SKM-1 (cell line): ENCODE measurements around the gene FAT1.
A peak's percentile ranks its signal among the peaks of the same experiment; 100 is the strongest.

Experiments
- DNase-seq: peaks from one replicate; lab custom pipeline; 2025; ENCODE audit not compliant: unreplicated experiment; lab: John Stamatoyannopoulos, UW

The FAT1 gene

GRCh38 chr4:186726426-186727168 lies 2.9 kb upstream of the FAT1 start:
- no peak for DNase-seq

GRCh38 chr4:186725469-186726425 lies 2.1 kb upstream of the FAT1 start:
- peak; percentile 36 for DNase-seq

GRCh38 chr4:186724864-186725468 lies 1.3 kb upstream of the FAT1 start:
- DNase-seq = no peak

- DNase-seq = no peak
Observed at GRCh38 chr4:186724058-186724863, 605 bp upstream of the FAT1 start.

- no peak for DNase-seq
Observed at GRCh38 chr4:186722796-186723291, 812 bp downstream of the FAT1 start.

- peak; percentile 28 for DNase-seq
Observed at GRCh38 chr4:186719925-186720694, 3.5 kb downstream of the FAT1 start.

- no peak for DNase-seq
Observed at GRCh38 chr4:186717556-186717955, 6.1 kb downstream of the FAT1 start.

GRCh38 chr4:186715077-186715476 lies 8.6 kb downstream of the FAT1 start:
- no peak for DNase-seq

GRCh38 chr4:186714006-186714675 lies 9.5 kb downstream of the FAT1 start:
- no peak for DNase-seq

GRCh38 chr4:186712690-186713089 lies 11.0 kb downstream of the FAT1 start:
- DNase-seq = peak; percentile 61

- no peak for DNase-seq
Observed at GRCh38 chr4:186710521-186711119, 13.0 kb downstream of the FAT1 start.

GRCh38 chr4:186709517-186709916 lies 14.1 kb downstream of the FAT1 start:
- DNase-seq = no peak

- no peak for DNase-seq
Observed at GRCh38 chr4:186708554-186708953, 15.1 kb downstream of the FAT1 start.

GRCh38 chr4:186707996-186708395 lies 15.7 kb downstream of the FAT1 start:
- DNase-seq = no peak

GRCh38 chr4:186707574-186707973 lies 16.1 kb downstream of the FAT1 start:
- DNase-seq = no peak

GRCh38 chr4:186704057-186704456 lies 19.6 kb downstream of the FAT1 start:
- DNase-seq = no peak

GRCh38 chr4:186703510-186703909 lies 20.1 kb downstream of the FAT1 start:
- no peak for DNase-seq

- no peak for DNase-seq
Observed at GRCh38 chr4:186702940-186703339, 20.7 kb downstream of the FAT1 start.

GRCh38 chr4:186702297-186702696 lies 21.4 kb downstream of the FAT1 start:
- no peak for DNase-seq
